CD4-positive, alpha-beta T cell (primary cell): ENCODE results near the gene SCRN2. TPM values are rescaled to one million over a fixed set of nuclear protein-coding genes. Genes with fewer than 3 reads are reported as not detected.
A peak's percentile ranks its signal among the peaks of the same experiment; 100 is the strongest.

Experiments
- ATAC-seq: fragments of 200-7000 bp; cut with Tn5 transposase; one replicate; pipeline ENCODE4 v1.10.0; 2022; ENCODE audit warnings: mild to moderate bottlenecking; ENCODE audit not compliant: poor library complexity
- CTCF ChIA-PET: fragments of 350-600 bp; sonication (Branson Sonifier 250); formaldehyde crosslinking; loops from one replicate; lab custom pipeline; 2021; ENCODE audit warnings: antibody characterized with exemption, inconsistent platforms; lab: Charles Lee
- POLR2A ChIA-PET: fragments of 350-600 bp; sonication (Branson Sonifier 250); formaldehyde crosslinking; loops from one replicate; lab custom pipeline; 2021; ENCODE audit warnings: antibody characterized with exemption, inconsistent platforms; lab: Charles Lee
- DNase-seq, 14 experiments: peaks; one replicate each; pipeline ENCODE4 v3.0.0-alpha.2; 2013 to 2020; ENCODE audit warnings: mixed read lengths in 2 of 14
- H3K27ac ChIP-seq, 2 donors: one replicate each; pipeline versions ENCODE4 v1.5.1 to v1.7.0; 2013; ENCODE audit warnings: low read length in 2 of 2, low read depth in 1 of 2, mild to moderate bottlenecking in 1 of 2
- H3K27me3 ChIP-seq, 2 experiments: 1 replicate in 1 of 2; 2 replicates in 1 of 2; pipeline versions ENCODE4 v1.6.1 to v1.7.0; 2013; ENCODE audit warnings: low read length in 2 of 2, control low read depth in 1 of 2, mild to moderate bottlenecking in 1 of 2, moderate library complexity in 1 of 2; ENCODE audit not compliant: insufficient read depth in 2 of 2, control insufficient read depth in 1 of 2
- H3K36me3 ChIP-seq: one replicate; pipeline ENCODE4 v1.6.1; 2013; ENCODE audit warnings: low read length, control low read depth; ENCODE audit not compliant: insufficient read depth
- H3K4me1 ChIP-seq: one replicate; pipeline ENCODE4 v1.6.1; 2013; ENCODE audit warnings: low read length, control low read depth; ENCODE audit not compliant: insufficient read depth
- H3K4me3 ChIP-seq: one replicate; pipeline ENCODE4 v1.5.1; 2013; ENCODE audit warnings: mild to moderate bottlenecking, low read length, moderate library complexity
- H3K9me3 ChIP-seq, 2 experiments: 1 replicate in 1 of 2; 2 replicates in 1 of 2; pipeline versions ENCODE4 v1.6.1 to v1.7.0; 2013; ENCODE audit warnings: low read length in 2 of 2, mild to moderate bottlenecking in 2 of 2, control low read depth in 1 of 2, moderate library complexity in 1 of 2; ENCODE audit not compliant: control insufficient read depth in 1 of 2, insufficient read depth in 1 of 2
- H3K27ac Mint-ChIP-seq: one replicate; pipeline ENCODE4 v1.8.0; 2020; ENCODE audit warnings: mixed read lengths
- H3K27me3 Mint-ChIP-seq: one replicate; pipeline ENCODE4 v1.8.0; 2021; ENCODE audit warnings: mixed read lengths
- H3K36me3 Mint-ChIP-seq: one replicate; pipeline ENCODE4 v1.8.0; 2021; ENCODE audit warnings: low read depth, mixed read lengths
- H3K4me1 Mint-ChIP-seq: one replicate; pipeline ENCODE4 v1.8.0; 2021; ENCODE audit warnings: low read depth, mixed read lengths
- H3K4me3 Mint-ChIP-seq: one replicate; pipeline ENCODE4 v1.8.0; 2020; ENCODE audit warnings: mild to moderate bottlenecking, mixed read lengths
- H3K9me3 Mint-ChIP-seq: one replicate; pipeline ENCODE4 v1.8.0; 2020; ENCODE audit warnings: mixed read lengths
- CTCF ChIP-seq: fragments of 200-600 bp; IDR thresholded peaks from one replicate; pipeline ENCODE4 v1.8.0; 2022; ENCODE audit warnings: antibody characterized with exemption, mild to moderate bottlenecking
- intact Hi-C, 2 experiments: fragments of 100-400 bp; cut with DNase I in 1 of 2; cut with micrococcal nuclease in 1 of 2; formaldehyde crosslinking; loops; one replicate each; pipeline versions ENCODE4 v1.15.1 to v1.9.0; 2023 to 2025; cut with DNase I, micrococcal nuclease
- total RNA-seq, 174 experiments: library from RNA in 2 of 174; stranded (reverse) in 2 of 174; gene quantifications; one replicate each; pipeline ENCODE4 v1.2.3 and lab custom pipeline; 2021 to 2026

SCRN2 gene
- total RNA-seq, 2 experiments from 2014 or later: 15.3 to 17.2 TPM

GRCh38 chr17:47813077-47813476 lies 28.0 kb downstream of the SCRN2 start:
- Histone ChIP-seq H3K27me3 (no peaks in the 10 kb centered on the region), H3K4me3 (no peak overlapping the region), H3K27ac (no peak overlapping the region), H3K9me3 (no peaks in the 10 kb centered on the region), H3K4me1 (peaks cover 5% of the 10 kb centered on the region), H3K36me3 (peaks cover 93% of the 10 kb centered on the region)
- Mint-ChIP-seq H3K9me3 (no peaks in the 10 kb centered on the region), H3K4me1 (no peaks in the 10 kb centered on the region), H3K36me3 (peaks cover 89% of the 10 kb centered on the region), H3K4me3 (no peak overlapping the region), H3K27me3 (no peaks in the 10 kb centered on the region), H3K27ac (no peak overlapping the region)
- CTCF ChIA-PET: no interaction called here
- TF ChIP-seq CTCF: no peak
- peak in 1 of 14 experiments; percentile 12 for DNase-seq
- POLR2A ChIA-PET: no interaction called here
- intact Hi-C loops: no loop called here
- ATAC-seq: no peak

GRCh38 chr17:47812146-47812920 lies 28.7 kb downstream of the SCRN2 start:
- TF ChIP-seq CTCF: no peak
- H3K36me3 ChIP-seq: peaks cover 92% of the 10 kb centered on the region
- Mint-ChIP-seq H3K4me1 (no peaks in the 10 kb centered on the region), H3K27me3 (no peaks in the 10 kb centered on the region), H3K36me3 (peaks cover 89% of the 10 kb centered on the region), H3K9me3 (no peaks in the 10 kb centered on the region), H3K27ac (no peak overlapping the region), H3K4me3 (no peak overlapping the region)
- no peaks in the 10 kb centered on the region for H3K9me3 ChIP-seq
- ATAC-seq (no peak), DNase-seq (peak in 1 of 14 experiments; percentile 9)
- H3K27me3 ChIP-seq: no peaks in the 10 kb centered on the region
- H3K27ac ChIP-seq: no peak overlapping the region
- CTCF ChIA-PET: no interaction called here
- intact Hi-C loops: no loop called here
- POLR2A ChIA-PET: no interaction called here
- H3K4me1 ChIP-seq: peaks cover 5% of the 10 kb centered on the region
- H3K4me3 ChIP-seq: no peak overlapping the region

- no peak overlapping the region for H3K4me3 ChIP-seq
- H3K4me3 Mint-ChIP-seq: no peak overlapping the region
- H3K9me3 Mint-ChIP-seq: no peaks in the 10 kb centered on the region
- H3K27me3 ChIP-seq: no peaks in the 10 kb centered on the region
- H3K4me1 Mint-ChIP-seq: no peaks in the 10 kb centered on the region
- DNase-seq (no peak), ATAC-seq (no peak)
- no peak overlapping the region for H3K27ac ChIP-seq
- peaks cover 89% of the 10 kb centered on the region for H3K36me3 Mint-ChIP-seq
- no peaks in the 10 kb centered on the region for H3K9me3 ChIP-seq
- H3K36me3 ChIP-seq: peaks cover 93% of the 10 kb centered on the region
- TF ChIP-seq CTCF: no peak
- CTCF ChIA-PET: no interaction called here
- no peak overlapping the region for H3K27ac Mint-ChIP-seq
- H3K27me3 Mint-ChIP-seq: no peaks in the 10 kb centered on the region
- POLR2A ChIA-PET: no interaction called here
- peaks cover 5% of the 10 kb centered on the region for H3K4me1 ChIP-seq
- intact Hi-C loops: no loop called here
Observed at GRCh38 chr17:47811709-47812108, 29.4 kb downstream of the SCRN2 start.
